K562 (cell line): ENCODE data around the gene FBXO17. TPM values are rescaled to one million over a fixed set of nuclear protein-coding genes. Genes with fewer than 3 reads are reported as not detected.

Experiments used
- ASH1L ChIP-seq: fragments of 450-650 bp; IDR thresholded peaks from 2 replicates; pipeline ENCODE4 v1.6.1; 2018; ENCODE audit warnings: borderline replicate concordance, mild to moderate bottlenecking, low read depth; ENCODE audit not compliant: partially characterized antibody
- CGGBP1 ChIP-seq: fragments of 250-450 bp; sonication (Bioruptor Pico); IDR thresholded peaks from 2 replicates; pipeline ENCODE4 v1.9.0; 2021; ENCODE audit warnings: mild to moderate bottlenecking
- CHD7 ChIP-seq: fragments of 200-600 bp; sonication (generic); IDR thresholded peaks from one replicate; pipeline ENCODE4 v1.6.1; 2012; ENCODE audit warnings: mild to moderate bottlenecking, low read depth, low read length, inconsistent platforms
- HSF4 ChIP-seq: fragments of 250-450 bp; sonication (Bioruptor Pico); IDR thresholded peaks from 2 replicates; pipeline ENCODE4 v2.1.2; 2022; ENCODE audit warnings: mild to moderate bottlenecking, moderate library complexity, borderline replicate concordance
- NCOR1 ChIP-seq: fragments of 450-650 bp; IDR thresholded peaks from 2 replicates; pipeline ENCODE4 v1.6.1; 2016; ENCODE audit warnings: mild to moderate bottlenecking, moderate library complexity
- YY1 ChIP-seq, 3 experiments: IDR thresholded peaks; 2 replicates each; pipeline ENCODE4 v1.6.1; 2011; ENCODE audit warnings: low read length in 2 of 3, mild to moderate bottlenecking in 2 of 3, moderate library complexity in 2 of 3, borderline replicate concordance in 1 of 3, control low read depth in 1 of 3, low read depth in 1 of 3; ENCODE audit not compliant: insufficient read depth in 3 of 3, insufficient replicate concordance in 2 of 3, control insufficient read depth in 1 of 3, insufficient read length in 1 of 3; ENCODE audit errors: extremely low read depth in 1 of 3
- ZBED1 ChIP-seq: IDR thresholded peaks from 2 replicates; pipeline ENCODE4 v1.6.1; 2014
- ZNF79 ChIP-seq: fragments of 250-450 bp; sonication (Bioruptor Pico); IDR thresholded peaks from 2 replicates; pipeline ENCODE4 v1.4.0; 2020; ENCODE audit warnings: low read depth, mild to moderate bottlenecking, moderate library complexity
- ZNF830 ChIP-seq: fragments of 250-450 bp; sonication (Bioruptor Pico); IDR thresholded peaks from 2 replicates; pipeline ENCODE4 v1.5.0; 2021; ENCODE audit warnings: mild to moderate bottlenecking
- polyA plus RNA-seq, 8 experiments: library from polyadenylated mRNA; depleted of rRNA in 4 of 8; stranded (reverse) in 5 of 8; unstranded in 3 of 8; fragments of >200 nt; fragmentation: Nextera tagmentation in 2 of 8; fragmentation: Illumina TruSeq in 1 of 8; extraction: Ambion mirVana in 2 of 8; extraction: Trizol in 1 of 8; gene quantifications; 2 replicates each; pipeline versions ENCODE4 v1.2.1 to v1.2.3, GENCODE V29; 2011 to 2014; ENCODE audit warnings: inconsistent platforms in 1 of 8, missing spikeins in 1 of 8
- total RNA-seq, 7 experiments: library from RNA; depleted of rRNA in 6 of 7; stranded (reverse); fragments of >200 nt in 6 of 7; fragmentation: Illumina TruSeq in 2 of 7; extraction: Trizol in 2 of 7; gene quantifications; 2 replicates each; pipeline versions ENCODE4 v1.2.1 to v1.2.3, GENCODE V29; 2011 to 2021; ENCODE audit warnings: low replicate concordance in 1 of 7
- TF ChIP-seq, protein P1 (sequence below): fragments of 450-650 bp; IDR thresholded peaks from 2 replicates; pipeline ENCODE4 v1.6.1; 2017; ENCODE audit warnings: mild to moderate bottlenecking, moderate library complexity

FBXO17 gene
- total and polyA plus RNA-seq, 9 of the 15 experiments (the other 6 are each of a cell fraction or from before 2014, with no cell fraction given): 4.1 to 27.1 (median 19.0) TPM

GRCh38 chr19:38929929-38930775, 45.4 kb downstream of the FBXO17 start, which contains the start of gene SARS2 (continued):
- TF ChIP-seq CHD7: no peak
- TF ChIP-seq YY1 (IDR thresholded peaks at IDR 0.05; ENCODE audit: borderline replicate concordance in 1 of 3, control insufficient read depth in 1 of 3, extremely low read depth in 1 of 3, insufficient read depth in 3 of 3, insufficient read length in 1 of 3, insufficient replicate concordance in 2 of 3, low read depth in 1 of 3, low read length in 2 of 3): peak; percentile 97 to 99 (median 97)
- no peak for TF ChIP-seq HSF4
- TF ChIP-seq ZBED1: no peak
- no peak for TF ChIP-seq ASH1L
- TF ChIP-seq ZNF79 (CRISPR knock-in tag): no peak
- TF ChIP-seq NCOR1: 0 out of 2 replicates have a peak, but pooled peaks have one; percentile 7
- TF ChIP-seq ZNF830 (CRISPR knock-in tag): no peak
- TF ChIP-seq CGGBP1: no peak
- TF ChIP-seq, protein P1, sequence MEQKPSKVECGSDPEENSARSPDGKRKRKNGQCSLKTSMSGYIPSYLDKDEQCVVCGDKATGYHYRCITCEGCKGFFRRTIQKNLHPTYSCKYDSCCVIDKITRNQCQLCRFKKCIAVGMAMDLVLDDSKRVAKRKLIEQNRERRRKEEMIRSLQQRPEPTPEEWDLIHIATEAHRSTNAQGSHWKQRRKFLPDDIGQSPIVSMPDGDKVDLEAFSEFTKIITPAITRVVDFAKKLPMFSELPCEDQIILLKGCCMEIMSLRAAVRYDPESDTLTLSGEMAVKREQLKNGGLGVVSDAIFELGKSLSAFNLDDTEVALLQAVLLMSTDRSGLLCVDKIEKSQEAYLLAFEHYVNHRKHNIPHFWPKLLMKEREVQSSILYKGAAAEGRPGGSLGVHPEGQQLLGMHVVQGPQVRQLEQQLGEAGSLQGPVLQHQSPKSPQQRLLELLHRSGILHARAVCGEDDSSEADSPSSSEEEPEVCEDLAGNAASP: no peak
